Fibroblast of lung (primary cell): ENCODE data around the gene GPRIN3. TPM values are rescaled to one million over a fixed set of nuclear protein-coding genes. Genes with fewer than 3 reads are reported as not detected.

ENCODE experiments used
- DNase-seq, 2 donors: peaks; one replicate each; pipeline versions ENCODE4 v3.0.0 to v3.0.0-alpha.2; 2010; ENCODE audit warnings: low read depth in 2 of 2
- H2AFZ ChIP-seq: 2 replicates; pipeline ENCODE4 v1.5.1; 2012; ENCODE audit warnings: low read length, control low read depth, inconsistent platforms
- H3K27ac ChIP-seq: 2 replicates; pipeline ENCODE4 v1.5.1; 2011; ENCODE audit warnings: low read length, control low read depth; ENCODE audit not compliant: insufficient read depth
- H3K27me3 ChIP-seq: 2 replicates; pipeline ENCODE4 v1.5.1; 2011; ENCODE audit warnings: mild to moderate bottlenecking, low read length; ENCODE audit not compliant: control insufficient read depth, insufficient read depth
- H3K36me3 ChIP-seq: 2 replicates; pipeline ENCODE4 v1.5.1; 2011; ENCODE audit warnings: low read length; ENCODE audit not compliant: control insufficient read depth, insufficient read depth
- H3K4me1 ChIP-seq: 2 replicates; pipeline ENCODE4 v1.5.1; 2011; ENCODE audit warnings: low read length; ENCODE audit not compliant: control insufficient read depth, insufficient read depth; ENCODE audit errors: extremely low read depth
- H3K4me2 ChIP-seq: 2 replicates; pipeline ENCODE4 v1.5.1; 2011; ENCODE audit warnings: low read length, control low read depth; ENCODE audit not compliant: insufficient read depth; ENCODE audit errors: extremely low read depth
- H3K4me3 ChIP-seq, 4 experiments: fragments of 200-600 bp in 1 of 4; sonication (generic) in 1 of 4; replicated peaks in 1 of 4; 2 replicates each; pipeline ENCODE4 v1.5.1; 2011 to 2016; ENCODE audit warnings: low read length in 4 of 4, low read depth in 3 of 4, mild to moderate bottlenecking in 3 of 4, control low read depth in 2 of 4, inconsistent platforms in 1 of 4, mixed read lengths in 1 of 4; ENCODE audit not compliant: insufficient read depth in 1 of 4; ENCODE audit errors: control extremely low read depth in 1 of 4
- H3K79me2 ChIP-seq: 2 replicates; pipeline ENCODE4 v1.5.1; 2012; ENCODE audit warnings: mild to moderate bottlenecking, low read length, inconsistent platforms; ENCODE audit not compliant: control insufficient read depth, insufficient read depth
- H3K9ac ChIP-seq: 2 replicates; pipeline ENCODE4 v1.5.1; 2011; ENCODE audit warnings: mild to moderate bottlenecking, low read length, control low read depth; ENCODE audit not compliant: insufficient read depth
- H3K9me3 ChIP-seq: 2 replicates; pipeline ENCODE4 v1.5.1; 2012; ENCODE audit warnings: low read depth, low read length; ENCODE audit not compliant: control insufficient read depth, insufficient read depth
- H4K20me1 ChIP-seq: 2 replicates; pipeline ENCODE4 v1.5.1; 2011; ENCODE audit warnings: low read length; ENCODE audit not compliant: control insufficient read depth, insufficient read depth; ENCODE audit errors: extremely low read depth
- CTCF ChIP-seq, 2 donors: IDR thresholded peaks in 1 of 2; conservative IDR thresholded peaks in 1 of 2; 1 replicate in 1 of 2; 2 replicates in 1 of 2; pipeline ENCODE4 v1.5.1; 2011 to 2012; ENCODE audit warnings: low read length in 2 of 2, control low read depth in 1 of 2, inconsistent platforms in 1 of 2, low read depth in 1 of 2, mild to moderate bottlenecking in 1 of 2
- EZH2 ChIP-seq: IDR thresholded peaks from 2 replicates; pipeline ENCODE4 v1.5.1; 2012; ENCODE audit warnings: low read length, control low read depth, mild to moderate bottlenecking; ENCODE audit errors: missing control alignments
- polyA plus RNA-seq, 2 donors: library from polyadenylated mRNA; depleted of rRNA in 1 of 2; stranded (reverse) in 1 of 2; unstranded in 1 of 2; fragments of >200 nt; gene quantifications; 2 replicates each; pipeline ENCODE4 v1.2.1, GENCODE V29; 2011 to 2012; ENCODE audit warnings: missing spikeins in 1 of 2
- total RNA-seq: library from RNA; depleted of rRNA; stranded (reverse); fragments of >200 nt; gene quantifications from 2 replicates; pipeline ENCODE4 v1.2.1, GENCODE V29; 2014

Gene GPRIN3
- total and polyA plus RNA-seq, 2 donors (not counting 1 experiment from before 2014, with no cell fraction given) = under 0.01 to 0.01 TPM

GRCh38 chr4:89269121-89269666 is 38.4 kb downstream of the GPRIN3 start:
- H2AFZ ChIP-seq = no peak overlapping the region
- H3K27me3 ChIP-seq = no peaks in the 10 kb centered on the region
- no peak overlapping the region for H3K4me3 ChIP-seq
- no peaks in the 10 kb centered on the region for H3K36me3 ChIP-seq
- DNase-seq = no peak
- no peaks in the 10 kb centered on the region for H4K20me1 ChIP-seq
- no peaks in the 10 kb centered on the region for H3K9me3 ChIP-seq
- no peak overlapping the region for H3K4me2 ChIP-seq
- no peak overlapping the region for H3K9ac ChIP-seq
- TF ChIP-seq EZH2 (no peak), CTCF (conservative IDR thresholded peaks at IDR 0.05 in 1 of 2, IDR thresholded peaks at IDR 0.05 in 1 of 2; ENCODE audit: low read depth in 1 of 2, low read length in 2 of 2) (no peak)
- no peak overlapping the region for H3K27ac ChIP-seq
- H3K4me1 ChIP-seq = no peaks in the 10 kb centered on the region
- no peaks in the 10 kb centered on the region for H3K79me2 ChIP-seq

- DNase-seq = no peak
- TF ChIP-seq EZH2 (no peak), CTCF (conservative IDR thresholded peaks at IDR 0.05 in 1 of 2, IDR thresholded peaks at IDR 0.05 in 1 of 2; ENCODE audit: low read depth in 1 of 2, low read length in 2 of 2) (no peak)
Measured at GRCh38 chr4:89268679-89269078, 38.9 kb downstream of the GPRIN3 start.

GRCh38 chr4:89267846-89268245 is 39.8 kb downstream of the GPRIN3 start:
- Histone ChIP-seq H3K27ac (no peak overlapping the region), H3K9ac (no peak overlapping the region), H3K79me2 (no peaks in the 10 kb centered on the region), H3K27me3 (no peaks in the 10 kb centered on the region), H2AFZ (no peak overlapping the region), H3K9me3 (no peaks in the 10 kb centered on the region), H3K4me2 (no peak overlapping the region), H3K4me1 (no peaks in the 10 kb centered on the region), H3K4me3 (no peak overlapping the region), H3K36me3 (no peaks in the 10 kb centered on the region), H4K20me1 (no peaks in the 10 kb centered on the region)
- TF ChIP-seq CTCF (conservative IDR thresholded peaks at IDR 0.05 in 1 of 2, IDR thresholded peaks at IDR 0.05 in 1 of 2; ENCODE audit: low read depth in 1 of 2, low read length in 2 of 2) (no peak), EZH2 (no peak)
- DNase-seq = no peak

More at GRCh38 chr4:89268679-89269078, 38.9 kb downstream of the GPRIN3 start:
- Histone ChIP-seq H3K4me1 (no peaks in the 10 kb centered on the region), H3K4me2 (no peak overlapping the region), H3K9ac (no peak overlapping the region), H2AFZ (no peak overlapping the region), H3K4me3 (no peak overlapping the region), H3K36me3 (no peaks in the 10 kb centered on the region), H3K9me3 (no peaks in the 10 kb centered on the region), H3K27me3 (no peaks in the 10 kb centered on the region), H3K79me2 (no peaks in the 10 kb centered on the region), H4K20me1 (no peaks in the 10 kb centered on the region), H3K27ac (no peak overlapping the region)
